ENCODE results near the gene PHGDH.

- no peak for TF ChIP-seq CTCF (IDR thresholded peaks at IDR 0.05)
- TF ChIP-seq EZH2 (IDR thresholded peaks at IDR 0.05; ENCODE audit: borderline replicate concordance, insufficient read depth, low read depth, low read length, poor library complexity, severe bottlenecking): no peak
Observed at GRCh38 chr1:119740896-119741780, 29.4 kb downstream of the PHGDH start.
